ENCODE measurements around the gene TLR9.

GRCh38 chr3:52249683-52250082 is 24.2 kb upstream of the TLR9 start:
- TF ChIP-seq, protein P1, sequence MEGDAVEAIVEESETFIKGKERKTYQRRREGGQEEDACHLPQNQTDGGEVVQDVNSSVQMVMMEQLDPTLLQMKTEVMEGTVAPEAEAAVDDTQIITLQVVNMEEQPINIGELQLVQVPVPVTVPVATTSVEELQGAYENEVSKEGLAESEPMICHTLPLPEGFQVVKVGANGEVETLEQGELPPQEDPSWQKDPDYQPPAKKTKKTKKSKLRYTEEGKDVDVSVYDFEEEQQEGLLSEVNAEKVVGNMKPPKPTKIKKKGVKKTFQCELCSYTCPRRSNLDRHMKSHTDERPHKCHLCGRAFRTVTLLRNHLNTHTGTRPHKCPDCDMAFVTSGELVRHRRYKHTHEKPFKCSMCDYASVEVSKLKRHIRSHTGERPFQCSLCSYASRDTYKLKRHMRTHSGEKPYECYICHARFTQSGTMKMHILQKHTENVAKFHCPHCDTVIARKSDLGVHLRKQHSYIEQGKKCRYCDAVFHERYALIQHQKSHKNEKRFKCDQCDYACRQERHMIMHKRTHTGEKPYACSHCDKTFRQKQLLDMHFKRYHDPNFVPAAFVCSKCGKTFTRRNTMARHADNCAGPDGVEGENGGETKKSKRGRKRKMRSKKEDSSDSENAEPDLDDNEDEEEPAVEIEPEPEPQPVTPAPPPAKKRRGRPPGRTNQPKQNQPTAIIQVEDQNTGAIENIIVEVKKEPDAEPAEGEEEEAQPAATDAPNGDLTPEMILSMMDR (IDR thresholded peaks at IDR 0.05) = no peak
- no peak for TF ChIP-seq POLR2A (IDR thresholded peaks at IDR 0.05)

All from vagina (tissue), 2 donors.